Keratinocyte (primary cell): ENCODE results near the gene TENM4.

Experiments used
- CTCF ChIP-seq, 3 experiments: IDR thresholded peaks in 1 of 3; conservative IDR thresholded peaks in 1 of 3; optimal IDR thresholded peaks in 1 of 3; 2 replicates in 2 of 3; 3 replicates in 1 of 3; pipeline versions ENCODE3 to v1.5.1; 2011; ENCODE audit warnings: low read length in 3 of 3, mild to moderate bottlenecking in 3 of 3, moderate library complexity in 2 of 3, control low read depth in 1 of 3, inconsistent platforms in 1 of 3; ENCODE audit not compliant: insufficient read depth in 2 of 3; ENCODE audit errors: extremely low read depth in 1 of 3
- EZH2 ChIP-seq: IDR thresholded peaks from one replicate; pipeline ENCODE4 v1.6.1; 2012; ENCODE audit warnings: inconsistent platforms, mild to moderate bottlenecking, low read length, moderate library complexity

GRCh38 chr11:78731027-78731426 lies 709.8 kb downstream of the TENM4 start:
- TF ChIP-seq CTCF (optimal IDR thresholded peaks at IDR 0.05 in 1 of 3, IDR thresholded peaks at IDR 0.05 in 1 of 3, conservative IDR thresholded peaks at IDR 0.05 in 1 of 3; ENCODE audit: extremely low read depth in 1 of 3, insufficient read depth in 2 of 3, low read length in 3 of 3), result no peak
- no peak for TF ChIP-seq EZH2
